CD4-positive, alpha-beta T cell treated with Interleukin-17A for 4 hours (primary cell): Measurements from ENCODE around the gene HK3.

Experiments
- DNase-seq: peaks from one replicate; pipeline ENCODE4 v3.0.0-alpha.2; 2020; ENCODE audit warnings: mixed read lengths

Gene HK3

DNA sequence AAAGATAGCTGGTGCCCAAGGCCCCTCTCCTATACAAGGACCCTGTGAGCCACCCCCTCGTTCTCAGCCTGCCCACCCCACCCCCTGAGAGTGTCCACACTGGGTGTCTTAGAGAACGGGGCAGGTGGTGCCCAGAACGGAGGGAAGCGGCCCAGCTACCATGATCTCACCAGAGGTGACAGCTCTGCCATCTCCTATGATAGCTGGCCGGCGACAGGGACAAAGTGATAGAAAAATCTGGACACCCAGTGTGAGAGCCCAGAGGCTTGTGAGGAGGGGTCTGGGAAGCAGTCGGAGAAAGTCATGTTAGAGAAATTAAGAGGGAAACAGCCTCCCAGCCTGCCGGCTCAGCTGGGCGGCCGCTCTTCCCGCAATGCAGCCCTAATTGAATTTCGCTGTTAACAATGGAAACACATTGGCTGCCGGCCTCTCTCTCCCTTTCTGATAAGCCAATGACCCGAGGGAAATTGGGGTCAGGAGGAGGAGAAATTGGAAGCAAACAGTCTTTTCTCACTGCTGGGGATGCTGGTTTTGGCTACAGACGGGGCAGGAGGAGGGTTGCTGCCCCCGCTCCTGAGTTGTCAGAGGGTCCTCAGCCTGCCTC, 32.3 kb downstream of the HK3 start:
- DNase-seq, result no peak

- DNase-seq, result no peak
Measured at GRCh38 chr5:176865964-176866363, 33.2 kb downstream of the HK3 start.

DNA sequence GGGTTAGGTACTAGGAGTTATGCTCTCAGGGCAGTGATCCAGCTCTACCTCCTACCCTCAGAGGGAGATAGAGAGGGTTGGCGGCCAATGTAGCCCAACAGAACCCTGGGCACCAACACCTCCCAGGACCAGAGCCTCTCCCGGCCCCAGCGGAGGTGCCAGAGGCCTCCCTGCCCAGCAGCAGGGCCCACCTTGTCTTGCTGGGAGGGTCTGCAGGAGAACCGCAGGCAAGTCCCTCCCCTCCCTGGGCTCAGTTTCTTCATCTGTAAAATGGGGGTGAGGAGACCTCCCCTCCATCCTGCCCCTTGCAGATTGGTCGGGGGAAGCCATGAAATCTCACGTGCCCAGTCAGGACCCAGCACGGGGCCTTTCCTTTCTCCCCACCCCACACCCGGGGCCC, 34.4 kb downstream of the HK3 start:
- DNase-seq, result no peak

DNA sequence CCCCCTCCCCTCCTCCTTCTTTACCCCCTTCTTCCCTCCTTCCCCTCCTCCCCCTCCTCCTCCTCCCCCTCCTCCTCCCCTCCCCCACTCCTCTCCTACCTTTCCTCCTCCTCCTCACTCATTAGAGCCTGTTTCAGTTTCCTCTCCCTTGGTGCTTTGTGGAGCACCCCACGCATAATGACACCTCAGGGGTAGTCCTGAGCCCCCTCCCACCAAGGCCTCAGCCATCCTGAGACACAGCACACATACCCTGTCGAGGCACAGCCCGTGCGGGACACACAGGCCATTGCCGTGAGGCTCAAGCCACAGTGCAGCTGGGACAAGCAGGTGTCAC, 35.4 kb downstream of the HK3 start:
- no peak for DNase-seq

DNA sequence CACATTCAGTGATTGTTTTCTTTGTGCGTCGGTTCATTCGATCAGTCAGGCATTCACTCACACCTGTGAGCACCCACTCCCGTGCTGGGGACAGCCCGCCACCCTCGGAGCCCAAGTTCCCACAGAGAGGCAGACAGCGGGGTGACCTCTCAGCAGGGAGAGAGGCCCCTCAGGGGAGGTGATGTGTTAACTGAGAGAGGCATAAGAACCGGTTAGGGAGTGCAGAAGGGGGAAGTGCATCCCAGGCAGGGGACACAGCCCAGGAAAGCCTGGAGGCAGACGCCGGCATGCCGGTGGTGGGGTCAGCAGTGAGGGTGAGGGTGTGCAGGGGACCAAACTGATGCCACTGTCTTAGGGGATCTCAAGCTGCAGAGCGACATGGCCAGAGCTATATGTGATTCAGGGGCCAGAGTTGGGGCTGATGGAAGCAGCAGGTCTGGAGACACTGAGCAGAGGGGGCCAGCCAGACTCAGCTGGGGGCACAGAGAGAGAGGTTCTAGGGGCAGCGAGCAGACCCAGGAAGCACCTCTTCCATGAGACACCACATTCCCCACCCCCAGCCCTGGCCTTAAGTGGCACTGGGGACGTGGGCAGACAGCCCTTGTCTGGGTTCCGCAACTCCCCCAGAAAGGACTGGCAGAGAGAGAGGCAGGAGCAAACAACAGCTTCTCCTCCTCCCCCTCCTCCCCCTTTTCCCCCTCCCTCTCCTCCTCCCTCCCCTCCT, 35.9 kb downstream of the HK3 start:
- no peak for DNase-seq

DNA sequence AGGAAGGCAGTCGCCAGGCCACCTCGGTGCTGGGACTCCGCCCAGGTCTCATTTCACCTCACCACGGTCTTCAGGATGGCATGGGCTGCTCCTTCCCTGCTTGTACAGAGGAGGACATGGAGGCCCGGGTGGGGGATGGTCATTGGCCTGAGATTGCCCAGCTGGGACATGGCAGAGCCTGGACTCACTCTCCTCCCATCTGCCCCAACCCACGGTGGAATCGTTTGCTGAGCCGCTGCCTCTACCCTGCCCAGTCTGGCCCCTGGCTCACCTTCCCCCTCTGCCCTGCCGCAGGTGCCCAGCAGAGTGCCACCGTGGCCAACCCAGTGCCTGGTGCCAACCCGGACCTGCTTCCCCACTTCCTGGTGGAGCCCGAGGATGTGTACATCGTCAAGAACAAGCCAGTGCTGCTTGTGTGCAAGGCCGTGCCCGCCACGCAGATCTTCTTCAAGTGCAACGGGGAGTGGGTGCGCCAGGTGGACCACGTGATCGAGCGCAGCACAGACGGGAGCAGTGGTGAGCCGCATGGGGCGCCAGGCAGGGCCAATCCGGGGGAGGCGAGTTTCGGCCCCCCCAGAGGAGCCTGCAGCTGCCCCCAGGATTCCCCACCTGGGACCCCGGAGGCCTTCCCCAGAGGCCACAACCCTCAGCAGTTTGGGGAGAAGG, 36.7 kb downstream of the HK3 start:
- DNase-seq, result no peak

- no peak for DNase-seq
Measured at GRCh38 chr5:176861276-176861675, 37.9 kb downstream of the HK3 start.

DNA sequence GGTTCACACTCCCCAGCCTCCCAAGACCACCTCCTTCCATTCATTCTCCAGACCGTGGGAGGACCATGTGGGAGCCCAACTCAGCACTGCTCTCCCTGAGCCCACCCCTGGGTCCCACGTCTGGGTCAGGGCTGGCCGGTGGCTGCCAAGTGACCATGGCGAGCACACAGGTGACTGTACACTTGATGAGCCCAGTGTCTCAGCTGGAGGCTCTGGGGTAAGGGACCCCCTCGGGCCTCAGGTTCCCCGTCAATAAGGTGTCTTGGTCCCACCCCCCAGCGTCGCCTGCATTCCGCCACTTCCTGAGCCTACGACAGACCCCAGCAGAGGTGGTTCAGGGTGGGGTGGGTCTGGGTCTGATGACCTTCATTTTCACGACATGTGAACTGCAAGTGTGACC, 38.8 kb downstream of the HK3 start:
- DNase-seq, result no peak

- no peak for DNase-seq
Measured at GRCh38 chr5:176859916-176860315, 39.2 kb downstream of the HK3 start.

- no peak for DNase-seq
Measured at GRCh38 chr5:176857894-176858273, 41.3 kb downstream of the HK3 start.

DNA sequence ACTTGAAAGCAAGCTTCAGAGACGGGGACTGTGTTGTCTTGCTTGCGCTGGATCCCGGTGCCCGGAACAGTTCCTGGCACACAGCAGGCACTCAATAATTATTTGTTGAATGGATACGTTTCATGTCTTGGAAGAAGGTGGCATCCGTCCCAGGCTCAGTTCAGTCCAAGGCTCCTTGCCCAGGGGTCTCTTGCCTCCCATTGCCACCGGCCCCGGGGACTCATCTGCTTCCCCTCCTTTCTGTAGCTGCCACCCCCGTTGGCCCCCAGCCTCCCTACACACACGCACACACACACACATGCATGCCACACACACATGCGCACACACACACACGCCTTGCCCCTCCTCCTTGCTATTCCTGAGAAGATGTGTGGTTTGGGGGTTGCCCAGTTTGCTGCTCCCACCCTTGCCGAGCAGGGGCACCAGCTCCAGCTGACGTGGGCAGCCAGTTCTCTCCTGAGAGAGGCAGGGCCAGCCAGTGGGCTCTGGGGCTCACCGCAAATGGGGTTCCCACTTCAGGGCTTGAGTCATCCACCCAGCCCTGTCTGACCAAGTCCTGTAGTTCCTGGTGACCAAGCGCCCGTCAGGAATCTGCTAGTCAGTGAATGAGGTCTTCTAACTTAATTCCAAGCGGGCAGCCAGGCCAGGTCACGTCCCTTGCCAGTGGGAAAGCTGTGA, 41.8 kb downstream of the HK3 start:
- no peak for DNase-seq

GRCh38 chr5:176856746-176857145, 42.4 kb downstream of the HK3 start:
- DNase-seq, result no peak

GRCh38 chr5:176855598-176855997, 43.5 kb downstream of the HK3 start:
- no peak for DNase-seq

DNA sequence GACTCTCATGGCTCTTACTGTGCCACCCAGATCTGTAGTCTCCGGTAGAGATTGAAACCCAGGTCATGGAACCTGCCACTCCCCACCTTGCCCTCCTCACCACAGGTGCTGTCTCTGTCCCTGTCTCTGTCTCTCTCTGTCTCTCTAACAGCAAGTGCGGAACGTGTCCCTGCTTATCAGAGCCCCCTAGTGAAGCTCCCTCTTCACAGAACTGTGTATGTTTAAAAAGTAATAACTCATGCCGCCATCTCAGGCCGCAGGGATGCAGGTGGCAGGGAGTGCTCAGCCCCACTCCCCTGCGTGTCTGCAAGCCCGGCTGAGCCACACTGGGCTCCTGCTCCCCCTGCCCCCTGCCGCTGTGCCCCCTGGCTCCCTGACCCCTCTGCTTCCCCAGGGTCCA, 45.0 kb downstream of the HK3 start:
- DNase-seq, result no peak

- DNase-seq, result no peak
Measured at GRCh38 chr5:176853151-176853778, 45.9 kb downstream of the HK3 start.

- DNase-seq, result no peak
Measured at GRCh38 chr5:176851871-176852658, 47.1 kb downstream of the HK3 start.

DNA sequence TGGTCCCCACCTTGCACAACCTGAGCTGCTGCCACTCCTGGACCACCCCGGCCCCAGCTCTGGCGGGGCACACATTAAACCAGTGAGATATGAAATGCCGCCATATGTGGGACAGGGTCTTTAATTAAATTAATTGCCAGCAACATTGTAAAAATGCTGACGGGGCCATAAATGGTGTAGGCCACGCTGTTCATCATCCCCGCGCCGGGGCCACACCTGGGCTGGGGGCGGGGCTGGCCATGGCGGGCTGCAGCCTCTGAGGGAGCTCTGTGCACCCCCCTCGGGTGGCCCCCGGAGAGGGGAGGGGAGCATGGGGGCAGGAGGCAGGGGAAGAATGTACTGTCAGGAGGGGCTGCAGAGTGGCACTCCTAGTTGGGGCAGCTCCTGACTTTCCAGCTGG, 47.8 kb downstream of the HK3 start:
- no peak for DNase-seq

DNA sequence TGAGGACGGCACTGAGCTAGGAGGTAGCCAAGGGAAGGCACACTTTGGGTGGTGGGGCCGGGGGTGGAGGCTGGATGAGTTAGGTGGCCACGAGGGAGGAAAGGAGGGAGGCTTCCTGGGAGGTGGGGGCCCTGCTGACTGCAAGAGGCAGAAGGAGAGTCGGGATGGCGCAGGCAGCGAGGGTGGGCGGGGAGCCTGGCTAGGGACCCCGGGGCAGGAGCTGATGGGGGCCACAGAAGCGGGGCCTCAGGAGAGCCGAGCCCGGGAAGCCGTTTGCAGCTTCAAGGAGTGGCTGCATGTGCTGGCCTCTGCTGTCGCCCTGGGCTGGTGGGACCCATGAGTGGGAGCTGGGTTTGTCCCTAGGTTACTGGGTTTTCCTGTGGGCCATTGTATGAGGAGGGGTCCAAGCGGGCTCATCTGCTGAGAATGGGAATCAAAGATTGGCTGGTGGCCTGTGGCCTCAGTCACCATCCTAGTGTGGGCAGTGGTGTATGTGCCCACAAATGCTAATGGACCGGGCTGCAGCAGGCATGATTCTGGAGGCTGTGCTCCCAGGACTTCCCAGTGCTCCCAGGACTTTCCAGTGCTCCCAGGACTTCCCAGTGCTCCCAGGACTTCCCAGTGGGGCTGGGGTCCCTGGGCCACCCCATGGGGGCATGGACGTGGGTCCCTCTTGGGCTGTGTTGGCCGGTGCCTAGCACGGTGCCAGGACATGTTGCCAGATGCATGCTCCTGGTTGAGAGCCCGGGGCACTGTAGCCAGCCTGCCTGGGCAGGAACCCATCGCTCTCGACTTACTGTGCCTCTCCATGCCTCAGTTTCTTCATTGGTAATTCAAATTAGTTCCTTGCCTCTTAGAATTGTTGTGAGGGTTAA, 48.5 kb downstream of the HK3 start:
- no peak for DNase-seq

DNA sequence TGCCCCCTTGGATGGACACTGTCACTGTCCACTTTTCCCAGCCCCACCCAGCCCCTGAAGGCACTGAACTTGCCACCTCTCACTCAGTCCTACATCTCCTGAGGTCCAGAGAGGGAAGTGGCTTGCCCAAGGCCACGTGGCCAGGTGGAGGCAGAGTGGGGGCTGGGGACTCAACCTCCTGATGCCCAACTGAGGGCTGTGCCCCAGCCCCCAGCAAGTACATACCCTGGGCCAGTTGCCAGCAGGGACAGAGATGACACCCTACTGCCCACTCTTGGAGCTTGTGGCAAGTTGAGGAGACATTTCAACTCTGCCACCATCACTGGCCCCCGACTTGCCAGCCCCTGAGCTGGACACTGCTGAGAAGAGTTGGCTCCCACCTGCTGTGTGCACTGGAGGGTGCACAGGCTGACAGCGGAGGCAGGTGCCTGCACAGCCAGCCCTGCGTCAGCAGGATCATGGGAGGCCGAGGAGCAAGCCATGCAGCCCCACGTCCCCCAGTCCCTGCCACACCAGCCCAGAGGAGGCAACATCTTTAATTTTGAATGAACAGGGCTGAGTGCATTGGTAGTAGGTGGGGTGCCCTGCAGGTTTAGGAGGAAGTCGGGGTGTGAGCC, 49.4 kb downstream of the HK3 start:
- no peak for DNase-seq

DNA sequence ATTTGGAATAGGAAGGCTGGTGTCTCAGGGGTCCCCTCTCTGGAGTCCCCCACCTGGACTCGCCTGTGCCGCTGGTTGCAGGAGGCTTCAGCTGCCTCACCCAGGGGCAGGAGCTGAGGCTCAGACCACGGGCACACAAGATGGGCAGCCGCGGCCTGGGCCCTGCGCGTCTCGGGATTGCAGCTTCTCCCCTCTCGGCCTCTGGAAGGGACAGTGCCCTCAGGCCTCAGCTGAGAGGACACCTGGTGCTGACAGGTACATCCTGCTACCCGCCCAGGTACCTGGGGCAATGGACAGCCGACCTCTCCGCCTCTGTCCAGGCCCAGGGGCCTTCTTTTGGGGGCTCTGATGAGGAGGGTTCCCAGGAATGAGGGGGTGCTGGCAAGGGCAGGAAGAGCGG, 50.5 kb downstream of the HK3 start:
- no peak for DNase-seq

GRCh38 chr5:176847726-176848290, 51.3 kb downstream of the HK3 start:
- no peak for DNase-seq
